Testis (tissue), 5 donors: Measurements from ENCODE around the gene CNTN2. TPM values are rescaled to one million over a fixed set of nuclear protein-coding genes. Genes with fewer than 3 reads are reported as not detected.

Experiments used
- DNase-seq: peaks from one replicate; pipeline ENCODE4 v3.0.0-alpha.2; 2019
- H3K27ac ChIP-seq, 2 donors: fragments of 200-600 bp; sonication (generic); one replicate each; pipeline ENCODE4 v1.5.1; 2019
- H3K27me3 ChIP-seq: fragments of 200-600 bp; sonication (generic); one replicate; pipeline ENCODE4 v1.5.1; 2019
- H3K36me3 ChIP-seq: fragments of 200-600 bp; sonication (generic); one replicate; pipeline ENCODE4 v1.5.1; 2017; ENCODE audit warnings: low read depth; ENCODE audit errors: missing control alignments
- H3K4me1 ChIP-seq: fragments of 200-600 bp; sonication (generic); one replicate; pipeline ENCODE4 v1.5.1; 2019
- H3K4me3 ChIP-seq, 2 donors: fragments of 200-600 bp; sonication (generic); one replicate each; pipeline ENCODE4 v1.5.1; 2017 to 2019
- H3K9me3 ChIP-seq: fragments of 200-600 bp; sonication (generic); one replicate; pipeline ENCODE4 v1.5.1; 2017
- POLR2A ChIP-seq: fragments of 450-650 bp; IDR thresholded peaks from one replicate; pipeline ENCODE4 v1.6.1; 2017; ENCODE audit warnings: antibody characterized with exemption, mild to moderate bottlenecking, moderate library complexity
- WGBS, 2 donors: methylation state at CpG; one replicate each; pipeline ENCODE4 v1.1.5; 2018; 5-methylcytosine and 5-hydroxymethylcytosine counted together
- intact Hi-C: fragments of 100-400 bp; cut with DNase I; formaldehyde crosslinking; loops from one replicate; pipeline ENCODE4 v1.15.1; 2023; ENCODE audit warnings: low total_unique reads
- long read RNA-seq, 2 donors: transcript quantifications; one replicate each; lab custom pipeline, GENCODE V29; 2026
- polyA plus RNA-seq: library from polyadenylated mRNA; stranded (reverse); fragments of 350-450 nt; fragmentation: Illumina TruSeq; extraction: RNeasy Lipid Tissue Mini Kit (QIAGEN cat#74804); gene quantifications from one replicate; pipeline ENCODE4 v1.2.3, GENCODE V29; 2014; ENCODE audit warnings: low read depth, low replicate concordance; ENCODE audit not compliant: insufficient read depth
- total RNA-seq, 2 donors: library from RNA; depleted of rRNA; stranded (reverse); fragments of >200 nt; gene quantifications; one replicate each; pipeline ENCODE4 v1.2.3, GENCODE V29; 2016
- TF ChIP-seq, protein P1 (sequence below), 3 experiments: fragments of 450-650 bp in 2 of 3; fragments of 200-600 bp in 1 of 3; sonication (generic) in 1 of 3; IDR thresholded peaks; one replicate each; pipeline ENCODE4 v1.5.1; 2016 to 2019; ENCODE audit warnings: antibody characterized with exemption in 3 of 3, mild to moderate bottlenecking in 2 of 3, moderate library complexity in 1 of 3

CNTN2 gene, protein sequence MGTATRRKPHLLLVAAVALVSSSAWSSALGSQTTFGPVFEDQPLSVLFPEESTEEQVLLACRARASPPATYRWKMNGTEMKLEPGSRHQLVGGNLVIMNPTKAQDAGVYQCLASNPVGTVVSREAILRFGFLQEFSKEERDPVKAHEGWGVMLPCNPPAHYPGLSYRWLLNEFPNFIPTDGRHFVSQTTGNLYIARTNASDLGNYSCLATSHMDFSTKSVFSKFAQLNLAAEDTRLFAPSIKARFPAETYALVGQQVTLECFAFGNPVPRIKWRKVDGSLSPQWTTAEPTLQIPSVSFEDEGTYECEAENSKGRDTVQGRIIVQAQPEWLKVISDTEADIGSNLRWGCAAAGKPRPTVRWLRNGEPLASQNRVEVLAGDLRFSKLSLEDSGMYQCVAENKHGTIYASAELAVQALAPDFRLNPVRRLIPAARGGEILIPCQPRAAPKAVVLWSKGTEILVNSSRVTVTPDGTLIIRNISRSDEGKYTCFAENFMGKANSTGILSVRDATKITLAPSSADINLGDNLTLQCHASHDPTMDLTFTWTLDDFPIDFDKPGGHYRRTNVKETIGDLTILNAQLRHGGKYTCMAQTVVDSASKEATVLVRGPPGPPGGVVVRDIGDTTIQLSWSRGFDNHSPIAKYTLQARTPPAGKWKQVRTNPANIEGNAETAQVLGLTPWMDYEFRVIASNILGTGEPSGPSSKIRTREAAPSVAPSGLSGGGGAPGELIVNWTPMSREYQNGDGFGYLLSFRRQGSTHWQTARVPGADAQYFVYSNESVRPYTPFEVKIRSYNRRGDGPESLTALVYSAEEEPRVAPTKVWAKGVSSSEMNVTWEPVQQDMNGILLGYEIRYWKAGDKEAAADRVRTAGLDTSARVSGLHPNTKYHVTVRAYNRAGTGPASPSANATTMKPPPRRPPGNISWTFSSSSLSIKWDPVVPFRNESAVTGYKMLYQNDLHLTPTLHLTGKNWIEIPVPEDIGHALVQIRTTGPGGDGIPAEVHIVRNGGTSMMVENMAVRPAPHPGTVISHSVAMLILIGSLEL
- total RNA-seq (10 to 100 TPM; 16.4 to 17.2 TPM), polyA plus RNA-seq (31.9 TPM)
- long read RNA-seq, donor 1 = 0 reads
- long read RNA-seq, donor 2 = 0 reads

GRCh38 chr1:205042911-205043806, at the start of gene CNTN2:
TSS of gene CNTN2 (plus strand) at chr1:205043212. CDS start at chr1:205053186, 9,974 bp downstream.
- TF ChIP-seq, protein P1, sequence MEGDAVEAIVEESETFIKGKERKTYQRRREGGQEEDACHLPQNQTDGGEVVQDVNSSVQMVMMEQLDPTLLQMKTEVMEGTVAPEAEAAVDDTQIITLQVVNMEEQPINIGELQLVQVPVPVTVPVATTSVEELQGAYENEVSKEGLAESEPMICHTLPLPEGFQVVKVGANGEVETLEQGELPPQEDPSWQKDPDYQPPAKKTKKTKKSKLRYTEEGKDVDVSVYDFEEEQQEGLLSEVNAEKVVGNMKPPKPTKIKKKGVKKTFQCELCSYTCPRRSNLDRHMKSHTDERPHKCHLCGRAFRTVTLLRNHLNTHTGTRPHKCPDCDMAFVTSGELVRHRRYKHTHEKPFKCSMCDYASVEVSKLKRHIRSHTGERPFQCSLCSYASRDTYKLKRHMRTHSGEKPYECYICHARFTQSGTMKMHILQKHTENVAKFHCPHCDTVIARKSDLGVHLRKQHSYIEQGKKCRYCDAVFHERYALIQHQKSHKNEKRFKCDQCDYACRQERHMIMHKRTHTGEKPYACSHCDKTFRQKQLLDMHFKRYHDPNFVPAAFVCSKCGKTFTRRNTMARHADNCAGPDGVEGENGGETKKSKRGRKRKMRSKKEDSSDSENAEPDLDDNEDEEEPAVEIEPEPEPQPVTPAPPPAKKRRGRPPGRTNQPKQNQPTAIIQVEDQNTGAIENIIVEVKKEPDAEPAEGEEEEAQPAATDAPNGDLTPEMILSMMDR (IDR thresholded peaks at IDR 0.05) = no peak
- no peak for TF ChIP-seq POLR2A
- no peaks in the 10 kb centered on the region for H3K4me1 ChIP-seq
- no peaks in the 10 kb centered on the region for H3K9me3 ChIP-seq
- H3K4me3 ChIP-seq = peak within 1 kb of the TSS in 1 of 2 donors; percentile 3
- H3K27me3 ChIP-seq = no peaks in the 10 kb centered on the region
- no peak within 1 kb of the TSS for H3K27ac ChIP-seq
- no peak for DNase-seq
- intact Hi-C loops = no loop called here
- H3K36me3 ChIP-seq = no peaks in the 10 kb centered on the region
- 32 to 35% methylated on average over 13 to 46 of the region's 53 CpGs for WGBS, 2 donors

GRCh38 chr1:204994086-204994862, 48.7 kb upstream of the CNTN2 start:
- intact Hi-C loops = loop anchor here (10.0 kb wide), 1 partner anchor 261 kb away; no protein-coding TSS in a partner anchor
- DNase-seq = no peak

DNA sequence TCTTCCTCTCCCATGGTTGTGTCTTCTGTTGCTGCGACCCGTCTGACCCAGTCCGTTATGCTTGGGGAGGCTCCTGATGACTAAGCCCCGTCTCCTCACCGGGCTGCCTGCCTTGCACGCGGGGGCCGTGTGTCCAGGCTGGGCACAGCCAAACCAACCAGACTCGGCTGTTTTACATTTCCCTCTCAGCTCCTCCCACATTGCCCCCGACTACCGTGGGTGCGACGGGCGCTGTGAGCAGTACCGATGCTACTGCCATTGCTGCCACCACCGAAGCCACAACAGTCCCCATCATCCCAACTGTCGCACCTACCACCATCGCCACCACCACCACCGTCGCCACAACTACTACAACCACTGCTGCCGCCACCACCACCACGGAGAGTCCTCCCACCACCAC, 46.0 kb upstream of the CNTN2 start:
- intact Hi-C loops = loop anchor here (10.0 kb wide), 1 partner anchor 258 kb away; no protein-coding TSS in a partner anchor
- Histone ChIP-seq H3K36me3 (no peaks in the 10 kb centered on the region), H3K4me3 (no peak overlapping the region), H3K4me1 (peaks cover 14% of the 10 kb centered on the region), H3K27ac (no peak overlapping the region), H3K9me3 (no peaks in the 10 kb centered on the region), H3K27me3 (no peaks in the 10 kb centered on the region)
- no peak for DNase-seq
- 79 to 82% methylated on average over 22 of the region's 22 CpGs for WGBS, 2 donors
- TF ChIP-seq, protein P1 (IDR thresholded peaks at IDR 0.05) = no peak
- TF ChIP-seq POLR2A = no peak

More at GRCh38 chr1:204994086-204994862, 48.7 kb upstream of the CNTN2 start:
- 92 to 96% methylated on average over 9 to 10 of the region's 10 CpGs for WGBS, 2 donors
- Histone ChIP-seq H3K4me1 (peaks cover 14% of the 10 kb centered on the region), H3K27me3 (no peaks in the 10 kb centered on the region), H3K36me3 (no peaks in the 10 kb centered on the region), H3K4me3 (no peak overlapping the region), H3K27ac (no peak overlapping the region), H3K9me3 (no peaks in the 10 kb centered on the region)
- TF ChIP-seq, protein P1 (IDR thresholded peaks at IDR 0.05) = no peak
- no peak for TF ChIP-seq POLR2A
